ENCODE measurements around the gene UPP2.

DNA sequence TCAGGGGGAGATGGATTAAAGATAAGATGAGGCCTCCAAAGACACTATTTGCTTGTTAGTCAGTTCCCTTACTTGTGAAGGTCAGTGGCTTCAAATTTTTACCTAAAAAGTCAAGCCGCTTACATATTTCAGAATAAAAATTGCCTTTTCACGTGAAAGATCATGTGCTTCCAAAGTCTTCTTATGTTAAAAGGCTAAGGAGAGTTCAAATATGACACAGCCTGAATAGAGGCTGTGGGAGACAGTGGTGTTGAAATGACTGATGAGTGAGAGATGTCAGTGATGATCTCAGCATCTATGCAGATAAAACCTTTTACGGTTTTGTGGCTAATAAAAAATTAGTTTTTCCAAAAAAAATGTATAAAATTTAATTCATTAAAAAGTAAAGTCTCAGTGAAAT, 40.5 kb downstream of the UPP2 start:
- TF ChIP-seq, protein P1, sequence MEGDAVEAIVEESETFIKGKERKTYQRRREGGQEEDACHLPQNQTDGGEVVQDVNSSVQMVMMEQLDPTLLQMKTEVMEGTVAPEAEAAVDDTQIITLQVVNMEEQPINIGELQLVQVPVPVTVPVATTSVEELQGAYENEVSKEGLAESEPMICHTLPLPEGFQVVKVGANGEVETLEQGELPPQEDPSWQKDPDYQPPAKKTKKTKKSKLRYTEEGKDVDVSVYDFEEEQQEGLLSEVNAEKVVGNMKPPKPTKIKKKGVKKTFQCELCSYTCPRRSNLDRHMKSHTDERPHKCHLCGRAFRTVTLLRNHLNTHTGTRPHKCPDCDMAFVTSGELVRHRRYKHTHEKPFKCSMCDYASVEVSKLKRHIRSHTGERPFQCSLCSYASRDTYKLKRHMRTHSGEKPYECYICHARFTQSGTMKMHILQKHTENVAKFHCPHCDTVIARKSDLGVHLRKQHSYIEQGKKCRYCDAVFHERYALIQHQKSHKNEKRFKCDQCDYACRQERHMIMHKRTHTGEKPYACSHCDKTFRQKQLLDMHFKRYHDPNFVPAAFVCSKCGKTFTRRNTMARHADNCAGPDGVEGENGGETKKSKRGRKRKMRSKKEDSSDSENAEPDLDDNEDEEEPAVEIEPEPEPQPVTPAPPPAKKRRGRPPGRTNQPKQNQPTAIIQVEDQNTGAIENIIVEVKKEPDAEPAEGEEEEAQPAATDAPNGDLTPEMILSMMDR (IDR thresholded peaks at IDR 0.05; ENCODE audit: low read depth, low read length), result no peak
- TF ChIP-seq EZH2phosphoT487 (IDR thresholded peaks at IDR 0.05; ENCODE audit: low read depth), result no peak

Data from OCI-LY3 (cell line).